GM19467 (cell line): ENCODE results near the gene EFCAB9.
"Not testable (repeated sequence)": the region's sequence is repeated elsewhere in the genome, so short reads cannot be mapped to it uniquely, and the experiment has no call there.

ENCODE experiments used
- ATAC-seq: cut with Tn5 transposase; IDR thresholded peaks from one replicate; pipeline ENCODE4 v1.9.1; 2021; ENCODE audit warnings: mild to moderate bottlenecking, moderate library complexity; ENCODE audit not compliant: unreplicated experiment

The EFCAB9 gene

GRCh38 chr5:172188033-172188892 is 5.7 kb upstream of the EFCAB9 start, which contains the start of gene STK10:
TSS of gene STK10 (minus strand) at chr5:172188224. CDS start at chr5:172188042, 182 bp downstream.
- ATAC-seq = peak; percentile 76

GRCh38 chr5:172188893-172189692 is 4.9 kb upstream of the EFCAB9 start:
- ATAC-seq = no peak

DNA sequence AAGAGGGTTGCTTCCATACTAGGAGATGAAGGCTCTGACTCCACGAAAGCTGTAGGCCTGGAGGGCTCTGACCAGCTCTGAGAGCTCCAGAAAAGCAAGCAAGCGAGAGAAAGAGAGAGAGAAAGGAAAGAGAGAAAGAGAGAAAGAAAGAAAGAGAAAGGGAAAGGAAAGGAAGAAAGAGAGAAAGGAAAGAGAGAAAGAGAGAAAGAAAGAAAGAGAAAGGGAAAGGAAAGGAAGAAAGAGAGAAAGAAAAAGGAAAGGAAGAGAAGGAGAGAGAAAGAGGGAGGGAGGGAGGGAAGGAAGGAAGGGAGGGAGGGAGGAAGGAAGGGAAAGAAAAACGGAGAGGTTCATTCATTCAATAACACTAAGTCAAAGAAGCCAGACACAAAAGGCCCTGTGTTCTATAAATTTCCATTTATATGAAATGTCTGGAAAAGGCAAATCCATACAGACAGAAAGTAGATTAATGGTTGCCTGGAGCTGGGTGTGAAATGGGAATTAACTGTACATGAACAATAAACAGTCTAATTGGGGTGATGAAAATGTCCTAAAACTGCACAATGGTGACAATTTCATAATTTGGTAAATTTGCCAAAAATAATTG is 4.2 kb upstream of the EFCAB9 start:
- ATAC-seq = no peak

DNA sequence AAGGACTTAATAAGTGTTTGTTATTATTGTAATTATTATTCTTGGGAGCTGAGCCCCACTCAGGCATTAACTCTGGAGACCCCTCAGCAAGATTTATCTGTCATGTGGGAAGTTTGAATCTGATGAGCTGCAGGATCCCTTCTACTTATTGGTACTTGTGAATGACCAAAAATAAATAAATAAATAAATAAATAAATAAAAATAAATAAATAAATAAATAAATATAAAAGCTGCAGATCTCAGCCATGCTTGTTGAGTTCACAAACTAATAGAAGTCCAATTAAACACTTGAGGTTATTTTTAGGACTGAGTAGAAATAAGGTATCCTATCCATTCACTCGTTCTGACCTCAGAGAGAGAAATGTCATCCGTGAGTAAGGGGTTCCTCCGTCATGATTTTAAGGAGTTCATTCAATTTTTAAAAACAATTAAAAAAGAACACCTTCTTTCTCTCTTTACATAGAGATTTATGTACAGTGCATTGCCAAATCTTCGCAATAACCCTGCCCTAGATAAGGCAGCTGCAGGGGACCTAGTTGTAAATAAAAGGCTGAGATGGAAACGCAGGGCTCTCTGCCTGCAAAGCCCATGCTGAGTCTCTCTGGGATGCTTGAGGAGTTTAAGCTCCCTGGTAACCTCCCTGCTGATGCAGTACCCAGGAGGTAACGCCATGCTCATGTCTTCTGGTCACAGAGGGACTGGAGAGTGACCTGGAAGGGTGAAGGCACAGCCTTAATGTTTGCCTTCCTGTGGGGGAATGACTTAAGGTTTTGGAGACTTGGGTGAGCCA is 1.2 kb downstream of the EFCAB9 start:
- ATAC-seq = no peak

DNA sequence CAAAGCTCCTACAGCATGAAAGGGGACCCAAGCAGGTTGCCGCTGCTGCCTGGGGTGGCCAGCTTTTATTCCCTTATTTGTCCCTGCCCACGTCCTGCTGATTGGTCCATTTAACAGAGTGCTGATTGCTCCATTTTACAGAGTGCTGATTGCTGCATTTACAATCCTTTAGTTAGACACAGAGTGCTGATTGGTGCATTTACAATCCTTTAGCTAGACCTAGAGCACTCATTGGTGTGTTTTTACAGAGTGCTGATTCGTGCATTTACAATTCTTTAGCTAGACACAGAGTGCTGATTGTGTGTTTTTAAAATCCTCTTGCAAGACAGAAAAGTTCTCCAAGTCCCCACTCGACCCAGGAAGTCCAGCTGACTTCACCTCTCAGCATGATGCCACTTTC is 3.8 kb downstream of the EFCAB9 start:
- ATAC-seq = not testable (repeated sequence)

DNA sequence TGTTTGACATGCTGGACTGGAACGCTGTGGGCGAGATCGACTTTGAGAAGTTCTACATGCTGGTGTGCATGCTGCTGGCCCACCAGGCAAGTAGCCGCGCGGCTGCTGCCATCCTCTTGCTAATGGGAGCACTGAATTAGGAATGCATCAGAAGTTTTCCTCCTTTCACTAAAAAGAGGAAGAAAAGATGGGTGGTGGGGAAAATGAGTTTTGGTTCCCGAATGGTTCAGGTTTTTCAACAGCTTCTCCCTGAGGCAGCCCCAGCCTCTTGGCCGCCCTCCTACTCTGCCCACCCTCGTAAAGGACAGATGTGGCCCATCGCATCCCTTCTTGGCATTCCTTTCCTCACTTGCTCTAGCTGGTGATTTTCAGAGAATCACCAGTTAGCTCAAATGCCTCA is 5.5 kb downstream of the EFCAB9 start:
- ATAC-seq = no peak

DNA sequence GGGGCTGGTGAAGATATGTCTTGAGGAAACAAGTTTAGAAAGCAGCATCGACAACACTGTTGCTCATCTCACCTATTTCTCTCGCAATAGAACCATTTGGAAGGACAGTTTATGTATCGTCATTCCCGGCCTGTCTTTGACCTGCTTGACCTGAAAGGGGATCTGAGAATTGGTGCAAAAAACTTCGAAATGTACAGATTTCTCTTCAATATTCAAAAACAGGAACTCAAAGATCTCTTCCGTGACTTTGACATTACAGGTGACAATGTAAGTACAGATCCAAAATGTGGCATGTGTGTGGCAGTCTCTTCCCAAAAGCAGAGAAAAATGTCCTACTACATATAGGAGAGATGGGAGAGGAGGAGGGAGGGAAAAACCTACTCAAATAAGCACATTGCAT is 6.5 kb downstream of the EFCAB9 start:
- ATAC-seq = no peak

- ATAC-seq = not testable (repeated sequence)
These were observed 12.0 kb downstream of the EFCAB9 start for GRCh38 chr5:172205984-172206383.

GRCh38 chr5:172207511-172207910 is 13.5 kb downstream of the EFCAB9 start:
- ATAC-seq = no peak

DNA sequence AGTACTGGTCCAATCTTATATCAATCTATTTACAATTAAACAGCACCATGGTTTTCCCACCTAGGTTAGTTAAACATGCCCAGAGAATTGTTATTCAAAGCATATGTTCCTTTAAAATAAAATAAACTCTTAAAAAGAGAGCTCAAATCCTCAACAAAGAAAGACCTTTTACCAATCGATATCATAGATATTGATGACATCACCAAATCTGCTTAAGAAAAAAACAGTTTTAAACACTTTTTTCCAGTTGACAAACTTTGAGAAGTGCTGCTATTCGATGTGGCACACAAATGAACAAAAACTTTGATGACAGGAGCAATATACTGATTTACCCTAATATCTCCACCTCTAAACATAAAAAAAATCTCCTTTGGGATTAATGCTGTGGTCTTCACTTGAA is 15.7 kb downstream of the EFCAB9 start:
- ATAC-seq = no peak

GRCh38 chr5:172211676-172212075 is 17.7 kb downstream of the EFCAB9 start:
- no peak for ATAC-seq

GRCh38 chr5:172213126-172213525 is 19.2 kb downstream of the EFCAB9 start:
- no peak for ATAC-seq

- no peak for ATAC-seq
These were observed 22.4 kb downstream of the EFCAB9 start for GRCh38 chr5:172216345-172216744.

- ATAC-seq = no peak
These were observed 25.3 kb downstream of the EFCAB9 start for GRCh38 chr5:172219296-172219695.

DNA sequence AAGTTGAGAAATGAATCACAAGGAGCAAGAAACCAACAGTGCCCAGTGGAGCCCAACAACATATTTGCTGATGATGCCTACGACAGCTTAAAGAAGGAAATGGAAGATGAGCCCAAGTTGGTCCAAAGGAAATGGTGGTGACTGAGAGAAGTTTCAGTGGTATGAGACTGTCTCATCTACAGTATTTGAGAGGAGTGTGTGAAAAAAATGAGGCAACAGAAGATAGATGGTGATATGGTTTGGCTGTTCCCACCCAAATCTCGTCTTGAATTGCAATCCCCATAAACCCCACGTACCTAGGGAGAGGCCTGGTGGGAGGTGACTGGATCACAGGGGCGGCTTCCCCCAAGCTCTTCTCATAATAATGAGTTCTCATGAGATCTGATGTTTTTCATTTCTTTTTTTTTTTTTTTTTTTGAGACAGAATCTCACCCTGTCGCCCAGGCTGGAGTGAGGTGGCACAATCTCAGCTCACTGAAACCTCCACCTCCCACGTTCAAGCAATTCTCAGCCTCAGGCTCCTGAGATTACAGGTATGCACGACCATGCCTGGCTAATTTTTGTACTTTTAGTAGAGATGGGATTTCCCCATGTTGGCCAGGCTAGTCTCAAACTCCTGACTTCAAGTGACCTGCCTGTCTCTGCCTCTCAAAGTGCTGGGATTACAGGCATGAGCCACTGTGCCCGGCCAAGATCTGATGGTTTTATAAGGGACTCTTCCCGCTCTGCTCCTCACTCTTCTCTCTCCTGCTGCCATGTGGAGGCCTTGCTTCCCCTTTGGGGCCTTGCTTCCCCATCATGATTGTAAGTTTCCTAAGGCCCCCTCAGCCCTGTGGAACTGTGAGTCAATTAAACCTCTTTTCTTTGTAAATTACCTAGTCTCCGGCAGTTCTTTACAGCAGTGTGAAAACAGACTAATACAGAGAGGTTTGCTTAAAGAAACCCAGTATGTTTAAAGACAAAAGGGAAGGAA is 30.2 kb downstream of the EFCAB9 start:
- ATAC-seq = peak; percentile 61

- ATAC-seq = no peak
These were observed 31.0 kb downstream of the EFCAB9 start for GRCh38 chr5:172224996-172225395.

GRCh38 chr5:172229904-172230303 is 35.9 kb downstream of the EFCAB9 start:
- no peak for ATAC-seq

DNA sequence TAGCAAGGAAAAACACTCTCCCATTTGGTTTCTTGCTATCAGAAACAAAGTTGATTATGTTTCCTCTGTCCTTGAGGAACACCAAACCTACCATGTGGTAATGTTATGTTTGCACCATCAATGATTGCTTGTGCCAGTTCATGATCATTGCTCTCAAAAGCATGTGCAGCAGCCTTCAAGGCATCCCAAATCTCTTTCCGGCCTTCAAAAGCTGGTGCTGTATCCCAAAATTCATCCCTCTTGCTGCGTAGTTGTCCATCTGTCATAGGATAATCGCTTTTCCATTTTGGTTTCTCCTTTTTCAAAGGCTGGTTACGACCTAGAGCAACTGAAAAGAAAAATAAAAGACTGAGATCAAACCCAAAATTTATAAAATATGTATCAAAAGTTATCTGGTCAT is 40.1 kb downstream of the EFCAB9 start:
- no peak for ATAC-seq

GRCh38 chr5:172235132-172235780 is 41.3 kb downstream of the EFCAB9 start:
- peak; percentile 54 for ATAC-seq
